ENCODE results near the gene CFTR.
"Not testable (repeated sequence)": the region's sequence is repeated elsewhere in the genome, so short reads cannot be mapped to it uniquely, and the experiment has no call there.

Gene CFTR

DNA sequence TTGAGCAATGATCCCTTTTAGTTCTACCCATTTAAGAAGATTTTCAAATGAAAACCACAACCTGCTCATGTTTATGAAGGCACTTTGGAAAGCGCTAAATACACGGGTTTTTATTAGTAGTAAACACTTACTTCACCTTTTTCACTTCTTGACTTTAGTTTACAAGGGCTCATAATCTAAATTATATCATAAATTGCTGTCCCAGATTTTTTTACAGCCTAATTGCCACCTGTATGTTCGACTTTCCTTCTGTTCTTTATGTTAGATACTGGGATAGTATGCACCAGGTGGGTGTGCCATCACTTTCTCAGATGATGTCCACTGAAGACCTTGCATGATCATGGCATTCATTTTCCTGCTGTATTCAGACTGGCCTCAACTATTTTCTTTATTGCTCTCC lies 22.5 kb downstream of the CFTR start:
- no peak for DNase-seq

DNA sequence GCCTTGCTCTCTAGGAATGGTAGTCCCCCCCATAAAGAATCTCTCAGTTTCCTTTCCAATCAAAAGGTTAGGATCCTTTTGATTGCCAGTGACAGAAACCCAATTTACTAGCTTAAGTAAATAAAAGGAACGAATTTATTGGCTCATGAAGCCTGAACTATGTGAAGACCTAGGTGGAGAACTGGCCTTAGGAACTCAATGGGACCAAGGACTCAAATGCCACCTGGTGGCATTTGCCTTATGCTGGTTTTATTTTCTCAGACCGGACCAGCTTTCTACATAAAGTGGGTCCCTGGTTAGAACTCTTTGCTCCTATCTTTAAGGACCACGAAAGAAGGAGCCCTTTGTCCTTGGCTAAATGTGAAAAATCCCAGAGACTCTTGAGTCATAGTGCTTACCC lies 25.4 kb downstream of the CFTR start:
- DNase-seq: no peak

DNA sequence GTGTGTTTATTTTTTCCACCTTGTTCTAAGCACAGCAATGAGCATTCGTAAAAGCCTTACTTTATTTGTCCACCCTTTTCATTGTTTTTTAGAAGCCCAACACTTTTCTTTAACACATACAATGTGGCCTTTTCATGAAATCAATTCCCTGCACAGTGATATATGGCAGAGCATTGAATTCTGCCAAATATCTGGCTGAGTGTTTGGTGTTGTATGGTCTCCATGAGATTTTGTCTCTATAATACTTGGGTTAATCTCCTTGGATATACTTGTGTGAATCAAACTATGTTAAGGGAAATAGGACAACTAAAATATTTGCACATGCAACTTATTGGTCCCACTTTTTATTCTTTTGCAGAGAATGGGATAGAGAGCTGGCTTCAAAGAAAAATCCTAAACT lies 28.9 kb downstream of the CFTR start:
- no peak for DNase-seq

- DNase-seq: not testable (repeated sequence)
Measured at GRCh38 chr7:117517194-117517593, 37.4 kb downstream of the CFTR start.

DNA sequence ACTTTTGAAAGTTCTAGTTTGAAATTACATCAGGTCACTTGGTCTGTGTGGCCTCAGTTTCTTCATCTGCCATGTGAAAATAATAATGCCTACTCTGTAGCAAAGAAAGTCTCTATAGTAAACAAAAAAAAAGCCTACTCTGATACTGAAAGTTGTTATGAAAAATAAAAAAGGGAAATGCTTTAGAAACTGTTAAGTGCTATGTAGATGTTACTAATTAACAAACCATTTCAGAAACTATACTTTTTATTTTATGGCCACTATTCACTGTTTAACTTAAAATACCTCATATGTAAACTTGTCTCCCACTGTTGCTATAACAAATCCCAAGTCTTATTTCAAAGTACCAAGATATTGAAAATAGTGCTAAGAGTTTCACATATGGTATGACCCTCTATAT lies 50.6 kb downstream of the CFTR start:
- no peak for DNase-seq

DNA sequence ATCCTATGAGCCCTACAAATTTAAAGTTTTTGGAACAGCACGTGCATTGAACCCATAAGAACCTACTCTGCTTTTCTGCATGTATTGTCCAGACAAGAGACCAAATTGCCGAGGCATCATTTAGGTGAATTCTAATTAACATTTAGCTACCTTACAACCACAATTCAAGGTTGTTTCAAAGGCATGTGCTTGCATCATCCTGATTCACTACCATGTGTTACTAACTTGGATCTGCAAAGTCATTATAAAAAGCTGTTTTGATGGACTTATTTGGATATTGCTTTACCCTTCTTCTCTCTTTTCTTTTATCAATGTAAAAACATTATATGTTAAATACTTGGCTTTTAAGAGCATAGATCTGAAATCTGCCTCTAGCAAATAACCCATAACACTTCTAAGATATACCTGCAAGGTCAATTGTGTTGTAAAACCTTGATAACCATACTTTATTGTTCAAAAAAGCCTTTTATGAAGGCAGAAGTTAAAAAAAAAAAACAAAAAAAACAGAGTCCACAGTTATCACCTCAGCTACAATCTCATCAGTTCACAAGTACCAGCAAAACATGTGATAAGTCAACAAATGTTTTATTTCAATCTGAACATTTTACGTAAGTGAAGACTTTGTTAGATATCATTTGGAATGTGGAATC lies 51.9 kb downstream of the CFTR start:
- DNase-seq: no peak

GRCh38 chr7:117538053-117538452 lies 58.2 kb downstream of the CFTR start:
- no peak for DNase-seq

DNA sequence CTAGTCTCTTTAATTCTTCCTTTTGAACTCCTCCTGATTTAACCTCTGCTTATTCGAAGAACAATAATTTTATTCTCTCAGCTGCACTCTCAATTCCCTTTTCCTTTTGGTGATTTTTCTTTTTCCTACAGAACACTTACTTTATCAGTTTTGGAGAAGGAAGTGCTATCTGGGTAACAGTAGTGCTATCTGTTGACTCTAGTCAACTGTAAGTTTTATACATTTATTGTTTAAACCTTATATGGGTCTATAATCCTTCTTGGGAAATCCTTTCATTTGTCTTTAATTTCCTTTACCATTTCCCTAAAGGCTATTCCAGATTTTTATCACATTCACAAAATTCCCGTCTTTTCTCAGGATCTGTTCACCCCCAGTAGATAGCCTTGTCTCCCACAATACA lies 64.2 kb downstream of the CFTR start:
- DNase-seq: no peak

DNA sequence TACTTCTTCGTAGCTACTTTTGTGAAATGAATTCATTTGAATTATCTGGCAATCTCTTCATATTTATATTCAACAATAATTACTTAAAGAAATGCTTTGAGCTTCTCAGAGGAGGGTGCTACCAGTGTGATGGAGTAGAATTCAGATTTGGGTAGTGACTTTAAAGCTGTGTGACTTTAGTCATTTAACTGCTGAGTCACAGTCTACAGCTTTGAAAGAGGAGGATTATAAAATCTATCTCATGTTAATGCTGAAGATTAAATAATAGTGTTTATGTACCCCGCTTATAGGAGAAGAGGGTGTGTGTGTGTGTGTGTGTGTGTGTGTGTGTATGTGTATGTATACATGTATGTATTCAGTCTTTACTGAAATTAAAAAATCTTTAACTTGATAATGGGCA lies 68.2 kb downstream of the CFTR start:
- no peak for DNase-seq

DNA sequence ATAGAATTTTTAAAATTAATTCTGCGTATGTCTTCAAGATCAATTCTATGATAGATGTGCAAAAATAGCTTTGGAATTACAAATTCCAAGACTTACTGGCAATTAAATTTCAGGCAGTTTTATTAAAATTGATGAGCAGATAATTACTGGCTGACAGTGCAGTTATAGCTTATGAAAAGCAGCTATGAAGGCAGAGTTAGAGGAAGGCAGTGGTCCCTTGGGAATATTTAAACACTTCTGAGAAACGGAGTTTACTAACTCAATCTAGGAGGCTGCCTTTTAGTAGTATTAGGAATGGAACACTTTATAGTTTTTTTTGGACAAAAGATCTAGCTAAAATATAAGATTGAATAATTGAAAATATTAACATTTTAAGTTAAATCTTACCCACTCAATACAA lies 70.8 kb downstream of the CFTR start:
- no peak for DNase-seq

DNA sequence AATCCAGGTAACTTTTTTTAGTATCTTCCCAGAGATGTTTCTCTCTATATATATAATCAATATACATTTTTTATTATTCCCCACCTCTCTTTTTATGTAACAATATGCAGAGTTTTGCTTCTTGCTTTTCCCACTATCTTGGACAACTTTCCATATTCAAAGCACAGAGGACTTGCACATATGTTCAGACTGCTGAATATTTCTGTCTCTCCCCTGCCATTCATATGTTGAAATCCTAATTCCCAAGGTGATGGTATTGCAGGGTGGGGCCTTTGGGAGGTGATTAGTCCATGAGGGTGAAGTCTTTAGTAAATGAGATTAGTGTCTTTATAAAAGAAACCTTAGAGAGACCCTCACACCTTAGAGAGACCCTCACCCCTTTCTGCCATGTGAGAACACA lies 72.8 kb downstream of the CFTR start:
- no peak for DNase-seq

GRCh38 chr7:117555260-117555659 lies 75.4 kb downstream of the CFTR start:
- DNase-seq: no peak

DNA sequence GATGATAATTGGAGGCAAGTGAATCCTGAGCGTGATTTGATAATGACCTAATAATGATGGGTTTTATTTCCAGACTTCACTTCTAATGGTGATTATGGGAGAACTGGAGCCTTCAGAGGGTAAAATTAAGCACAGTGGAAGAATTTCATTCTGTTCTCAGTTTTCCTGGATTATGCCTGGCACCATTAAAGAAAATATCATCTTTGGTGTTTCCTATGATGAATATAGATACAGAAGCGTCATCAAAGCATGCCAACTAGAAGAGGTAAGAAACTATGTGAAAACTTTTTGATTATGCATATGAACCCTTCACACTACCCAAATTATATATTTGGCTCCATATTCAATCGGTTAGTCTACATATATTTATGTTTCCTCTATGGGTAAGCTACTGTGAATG lies 79.6 kb downstream of the CFTR start:
- no peak for DNase-seq

- DNase-seq: no peak
Measured at GRCh38 chr7:117560030-117560429, 80.2 kb downstream of the CFTR start.

DNA sequence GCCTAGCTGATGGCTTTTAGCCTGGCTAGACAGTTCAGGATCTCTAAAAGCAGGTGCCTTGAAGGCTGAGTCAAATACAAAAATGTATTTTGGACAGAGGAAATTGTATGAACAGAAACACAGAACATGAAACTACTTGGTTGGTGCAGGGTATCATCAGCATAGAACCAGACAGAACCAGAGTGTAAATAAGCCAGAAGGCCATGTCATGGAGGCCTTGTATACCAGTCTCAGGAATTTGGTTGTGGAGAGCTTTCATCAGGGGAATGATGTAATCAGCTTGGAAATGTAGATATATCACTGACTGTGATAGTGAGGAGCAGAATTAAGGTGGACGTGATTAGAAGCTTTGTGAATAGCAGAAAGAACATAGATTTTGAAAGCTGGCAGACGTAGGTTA lies 82.9 kb downstream of the CFTR start:
- no peak for DNase-seq

DNA sequence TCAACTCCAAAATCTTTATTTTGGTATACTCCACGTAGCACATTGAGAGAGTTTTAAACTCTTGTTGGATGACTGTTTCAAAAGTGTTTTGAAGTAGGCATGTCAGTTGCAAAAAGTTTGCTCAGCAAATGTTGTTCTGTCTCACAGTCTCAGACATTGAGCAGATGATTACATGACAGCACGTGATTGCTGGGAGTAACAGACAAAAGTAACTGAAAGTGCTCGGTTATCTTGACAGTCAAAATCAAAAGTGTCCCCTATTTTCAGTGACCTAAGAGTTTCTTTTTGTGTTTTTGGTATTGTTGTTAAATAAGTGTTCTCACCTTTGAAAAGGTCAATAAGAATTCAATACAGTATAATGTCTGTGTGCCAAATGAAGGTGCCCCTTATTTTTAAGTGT lies 84.3 kb downstream of the CFTR start:
- DNase-seq: no peak

- no peak for DNase-seq
Measured at GRCh38 chr7:117564627-117565026, 84.8 kb downstream of the CFTR start.

GRCh38 chr7:117565226-117565625 lies 85.4 kb downstream of the CFTR start:
- no peak for DNase-seq

GRCh38 chr7:117567781-117568180 lies 88.0 kb downstream of the CFTR start:
- no peak for DNase-seq

DNA sequence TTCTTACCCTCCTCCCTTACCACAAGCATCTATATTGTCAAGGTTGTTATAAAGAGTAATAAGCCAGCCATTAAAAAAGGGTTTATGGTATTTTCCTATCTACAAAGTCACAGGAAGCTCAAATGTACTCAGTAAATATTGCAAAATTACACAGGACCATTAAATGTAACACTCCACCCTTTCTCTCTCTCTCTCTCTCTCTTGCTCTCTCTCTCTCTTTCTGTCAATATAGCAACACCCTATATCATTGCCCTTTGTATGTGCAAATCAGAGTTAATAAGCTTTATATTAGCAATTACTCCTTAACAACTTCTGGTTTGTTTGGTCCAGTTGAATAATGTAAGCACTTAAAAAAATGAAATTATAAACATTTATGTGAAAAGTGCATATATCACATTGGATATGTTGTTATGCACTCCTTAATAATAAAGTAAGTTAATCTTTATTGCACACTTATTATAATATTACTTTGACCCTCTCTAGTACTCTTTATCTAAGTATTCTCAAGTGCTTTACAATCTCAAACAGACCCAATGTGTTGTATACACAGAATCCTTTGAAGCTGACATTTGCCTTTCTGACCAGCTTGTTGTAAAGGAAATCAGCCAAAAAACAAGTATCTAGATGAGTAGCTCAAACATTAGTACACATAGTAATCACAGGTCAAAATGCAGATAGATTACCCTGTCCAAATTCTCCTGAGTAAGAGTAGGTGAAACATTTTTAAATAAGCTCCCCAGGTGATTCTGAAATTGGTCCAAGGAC lies 93.2 kb downstream of the CFTR start:
- no peak for DNase-seq

GRCh38 chr7:117581424-117581823 lies 101.6 kb downstream of the CFTR start:
- DNase-seq: no peak

DNA sequence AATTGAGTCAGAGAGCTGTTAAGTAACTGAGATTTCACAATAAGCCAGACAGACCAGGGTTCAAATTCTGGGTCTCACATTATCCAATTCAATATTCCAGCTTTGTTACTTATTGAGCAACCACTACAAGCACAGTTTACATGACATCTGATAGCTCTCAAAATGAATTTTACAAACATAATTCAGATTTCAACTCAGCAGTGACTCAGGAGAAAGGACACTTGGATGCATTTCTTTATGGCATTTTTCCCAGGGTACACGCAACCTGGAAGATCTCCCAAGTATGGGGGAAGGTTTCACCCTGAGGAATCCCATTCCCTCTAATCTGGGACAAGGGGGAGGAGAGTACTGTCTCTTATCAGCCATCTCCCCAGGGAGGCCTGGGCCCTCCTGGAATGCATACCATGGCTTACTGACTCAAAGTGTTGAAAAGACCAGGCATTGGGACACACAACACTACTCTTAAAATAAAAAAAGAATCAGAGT lies 102.4 kb downstream of the CFTR start:
- DNase-seq: peak; percentile 92

GRCh38 chr7:117587931-117588330 lies 108.1 kb downstream of the CFTR start:
- no peak for DNase-seq

- peak; percentile 19 for DNase-seq
Measured at GRCh38 chr7:117588352-117588794, 108.5 kb downstream of the CFTR start.

DNA sequence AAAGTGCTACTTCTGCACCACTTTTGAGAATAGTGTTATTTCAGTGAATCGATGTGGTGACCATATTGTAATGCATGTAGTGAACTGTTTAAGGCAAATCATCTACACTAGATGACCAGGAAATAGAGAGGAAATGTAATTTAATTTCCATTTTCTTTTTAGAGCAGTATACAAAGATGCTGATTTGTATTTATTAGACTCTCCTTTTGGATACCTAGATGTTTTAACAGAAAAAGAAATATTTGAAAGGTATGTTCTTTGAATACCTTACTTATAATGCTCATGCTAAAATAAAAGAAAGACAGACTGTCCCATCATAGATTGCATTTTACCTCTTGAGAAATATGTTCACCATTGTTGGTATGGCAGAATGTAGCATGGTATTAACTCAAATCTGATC lies 110.4 kb downstream of the CFTR start:
- no peak for DNase-seq

Measured in fibroblast of skin of right quadriceps (primary cell).